Measurements from ENCODE around the gene AGO1.

Gene AGO1

DNA sequence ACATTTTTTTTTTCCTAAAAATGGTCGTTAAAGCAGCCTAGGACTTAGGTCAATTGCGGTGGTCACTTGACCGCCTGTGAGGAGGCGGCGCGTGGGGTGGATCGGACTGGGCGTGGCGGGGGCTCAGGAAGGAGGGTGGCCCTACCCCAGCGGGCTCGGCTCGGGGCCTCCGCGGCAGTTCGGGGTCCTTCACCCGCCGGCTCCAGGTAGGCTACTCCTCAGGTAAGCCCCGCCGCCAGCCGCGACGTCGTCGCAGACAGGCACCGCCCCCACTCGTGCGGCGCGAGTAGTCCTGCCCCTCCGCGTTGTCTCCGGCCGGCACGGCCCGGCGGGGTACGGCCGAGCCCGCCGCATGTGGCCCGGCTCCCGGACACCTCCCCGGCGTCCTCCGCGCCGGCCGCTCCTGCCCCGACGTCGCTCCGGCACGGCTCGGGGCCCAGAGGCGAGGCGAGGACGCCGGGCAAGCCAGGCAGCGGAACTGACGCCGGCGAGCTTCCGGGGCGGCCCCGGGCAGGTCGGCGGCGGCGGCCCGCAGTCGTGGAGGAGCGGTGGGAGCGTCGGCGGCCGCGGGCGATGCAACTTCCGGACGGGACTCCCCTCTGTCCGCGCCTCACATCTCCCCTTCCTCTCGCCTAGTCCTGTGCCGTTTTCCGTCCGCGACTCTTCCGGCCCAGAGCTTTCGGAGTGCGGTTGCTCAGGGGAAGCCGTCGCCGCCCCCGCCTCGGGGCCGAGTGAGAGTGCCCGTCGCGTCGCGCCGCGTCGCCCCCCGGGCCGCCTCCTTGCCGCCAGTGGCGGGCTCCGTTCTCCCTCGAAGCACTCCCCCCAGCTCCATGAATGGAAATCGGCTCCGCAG, 47.8 kb downstream of the AGO1 start, which contains the start of gene AGO3:
AGO3 (plus strand) TSS at position 513 of the 853 bp plus-strand sequence; CDS start at position 835, 322 bp downstream.
- H3K4me1 ChIP-seq (ENCODE audit: control insufficient read depth, insufficient read depth, low read length): peaks cover 10% of the 10 kb centered on the region
- peak within 1 kb of the TSS; percentile 84 for H3K4me3 ChIP-seq (ENCODE audit: low read length)
- peak within 1 kb of the TSS; percentile 94 for H3K9ac ChIP-seq (ENCODE audit: low read length)
- no peaks in the 10 kb centered on the region for H3K27me3 ChIP-seq (ENCODE audit: control insufficient read depth, insufficient read depth, low read length)
- no peaks in the 10 kb centered on the region for H3K9me3 ChIP-seq (ENCODE audit: control insufficient read depth, low read length)
- no peaks in the 10 kb centered on the region for H3K36me3 ChIP-seq (ENCODE audit: control insufficient read depth, insufficient read depth, low read length)

- Histone ChIP-seq H3K4me3 (ENCODE audit: low read length) (peak overlapping the region; percentile 84), H3K4me1 (ENCODE audit: control insufficient read depth, insufficient read depth, low read length) (peaks cover 10% of the 10 kb centered on the region), H3K27me3 (ENCODE audit: control insufficient read depth, insufficient read depth, low read length) (no peaks in the 10 kb centered on the region), H3K9ac (ENCODE audit: low read length) (peak overlapping the region; percentile 94), H3K9me3 (ENCODE audit: control insufficient read depth, low read length) (no peaks in the 10 kb centered on the region), H3K36me3 (ENCODE audit: control insufficient read depth, insufficient read depth, low read length) (no peaks in the 10 kb centered on the region)
These were observed 48.6 kb downstream of the AGO1 start for GRCh38 chr1:35931446-35932157.

- Histone ChIP-seq H3K36me3 (ENCODE audit: control insufficient read depth, insufficient read depth, low read length) (no peaks in the 10 kb centered on the region), H3K4me3 (ENCODE audit: low read length) (peak overlapping the region; percentile 84), H3K27me3 (ENCODE audit: control insufficient read depth, insufficient read depth, low read length) (no peaks in the 10 kb centered on the region), H3K9me3 (ENCODE audit: control insufficient read depth, low read length) (no peaks in the 10 kb centered on the region), H3K9ac (ENCODE audit: low read length) (peak overlapping the region; percentile 94), H3K4me1 (ENCODE audit: control insufficient read depth, insufficient read depth, low read length) (peaks cover 10% of the 10 kb centered on the region)
These were observed 49.2 kb downstream of the AGO1 start for GRCh38 chr1:35932158-35932636.

DNA sequence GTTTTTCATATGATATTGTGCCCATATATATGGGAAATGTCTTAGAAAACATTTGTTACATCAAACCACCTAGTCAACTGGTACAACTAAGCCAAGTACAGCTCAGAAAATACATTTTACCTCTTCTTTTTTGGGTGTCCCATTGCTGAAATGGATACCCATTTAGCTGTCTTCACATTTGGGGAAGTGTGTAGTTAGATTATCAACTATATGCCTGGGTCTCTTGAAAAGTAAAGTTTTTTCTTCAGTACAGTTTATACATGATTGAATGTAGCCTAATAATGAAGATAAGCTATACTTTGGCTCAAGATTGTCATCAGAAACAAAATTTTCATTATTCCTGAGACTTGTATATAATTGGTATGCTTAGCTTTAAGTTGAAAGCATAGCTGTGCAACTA, 49.9 kb downstream of the AGO1 start:
- Histone ChIP-seq H3K9me3 (ENCODE audit: control insufficient read depth, low read length) (no peaks in the 10 kb centered on the region), H3K4me1 (ENCODE audit: control insufficient read depth, insufficient read depth, low read length) (peaks cover 10% of the 10 kb centered on the region), H3K4me3 (ENCODE audit: low read length) (no peak overlapping the region), H3K36me3 (ENCODE audit: control insufficient read depth, insufficient read depth, low read length) (no peaks in the 10 kb centered on the region), H3K9ac (ENCODE audit: low read length) (no peak overlapping the region), H3K27me3 (ENCODE audit: control insufficient read depth, insufficient read depth, low read length) (no peaks in the 10 kb centered on the region)

- Histone ChIP-seq H3K9me3 (ENCODE audit: control insufficient read depth, low read length) (no peaks in the 10 kb centered on the region), H3K9ac (ENCODE audit: low read length) (no peak overlapping the region), H3K27me3 (ENCODE audit: control insufficient read depth, insufficient read depth, low read length) (no peaks in the 10 kb centered on the region), H3K4me1 (ENCODE audit: control insufficient read depth, insufficient read depth, low read length) (peaks cover 7% of the 10 kb centered on the region), H3K4me3 (ENCODE audit: low read length) (no peak overlapping the region), H3K36me3 (ENCODE audit: control insufficient read depth, insufficient read depth, low read length) (no peaks in the 10 kb centered on the region)
These were observed 52.7 kb downstream of the AGO1 start for GRCh38 chr1:35935442-35936388.

- Histone ChIP-seq H3K4me1 (ENCODE audit: control insufficient read depth, insufficient read depth, low read length) (peaks cover 5% of the 10 kb centered on the region), H3K4me3 (ENCODE audit: low read length) (no peak overlapping the region), H3K27me3 (ENCODE audit: control insufficient read depth, insufficient read depth, low read length) (no peaks in the 10 kb centered on the region), H3K9ac (ENCODE audit: low read length) (no peak overlapping the region), H3K36me3 (ENCODE audit: control insufficient read depth, insufficient read depth, low read length) (no peaks in the 10 kb centered on the region), H3K9me3 (ENCODE audit: control insufficient read depth, low read length) (no peaks in the 10 kb centered on the region)
These were observed 53.8 kb downstream of the AGO1 start for GRCh38 chr1:35936838-35937237.

GRCh38 chr1:35939484-35939883, 56.5 kb downstream of the AGO1 start:
- Histone ChIP-seq H3K36me3 (ENCODE audit: control insufficient read depth, insufficient read depth, low read length) (no peaks in the 10 kb centered on the region), H3K4me3 (ENCODE audit: low read length) (no peak overlapping the region), H3K27me3 (ENCODE audit: control insufficient read depth, insufficient read depth, low read length) (no peaks in the 10 kb centered on the region), H3K9me3 (ENCODE audit: control insufficient read depth, low read length) (no peaks in the 10 kb centered on the region), H3K4me1 (ENCODE audit: control insufficient read depth, insufficient read depth, low read length) (no peaks in the 10 kb centered on the region), H3K9ac (ENCODE audit: low read length) (no peak overlapping the region)

GRCh38 chr1:35945327-35945726, 62.3 kb downstream of the AGO1 start:
- H3K27me3 ChIP-seq (ENCODE audit: control insufficient read depth, insufficient read depth, low read length): no peaks in the 10 kb centered on the region
- H3K4me1 ChIP-seq (ENCODE audit: control insufficient read depth, insufficient read depth, low read length): no peaks in the 10 kb centered on the region
- H3K4me3 ChIP-seq (ENCODE audit: low read length): no peak overlapping the region
- no peak overlapping the region for H3K9ac ChIP-seq (ENCODE audit: low read length)
- H3K9me3 ChIP-seq (ENCODE audit: control insufficient read depth, low read length): no peaks in the 10 kb centered on the region
- H3K36me3 ChIP-seq (ENCODE audit: control insufficient read depth, insufficient read depth, low read length): no peaks in the 10 kb centered on the region

DNA sequence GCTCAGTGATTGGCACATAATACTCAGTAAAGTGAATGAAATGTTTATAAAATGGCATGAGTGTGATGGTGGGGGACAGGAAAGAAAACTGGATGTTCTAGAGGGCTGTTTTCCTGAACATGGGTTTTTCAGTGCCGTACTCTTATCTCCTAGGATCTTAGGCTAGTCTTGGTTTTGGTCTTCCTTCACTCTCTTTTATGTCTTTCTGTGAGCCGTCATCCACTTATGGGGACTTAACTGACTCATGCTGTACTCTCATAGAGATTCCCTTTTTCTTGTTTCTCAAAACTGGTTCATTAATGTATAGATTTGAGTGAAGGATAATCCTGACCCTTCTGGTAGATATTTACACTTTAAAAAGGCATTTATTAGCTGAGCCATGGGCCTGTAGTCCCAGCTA, 64.5 kb downstream of the AGO1 start:
- no peak overlapping the region for H3K9ac ChIP-seq (ENCODE audit: low read length)
- no peaks in the 10 kb centered on the region for H3K9me3 ChIP-seq (ENCODE audit: control insufficient read depth, low read length)
- H3K27me3 ChIP-seq (ENCODE audit: control insufficient read depth, insufficient read depth, low read length): no peaks in the 10 kb centered on the region
- no peaks in the 10 kb centered on the region for H3K36me3 ChIP-seq (ENCODE audit: control insufficient read depth, insufficient read depth, low read length)
- H3K4me3 ChIP-seq (ENCODE audit: low read length): no peak overlapping the region
- H3K4me1 ChIP-seq (ENCODE audit: control insufficient read depth, insufficient read depth, low read length): no peaks in the 10 kb centered on the region

DNA sequence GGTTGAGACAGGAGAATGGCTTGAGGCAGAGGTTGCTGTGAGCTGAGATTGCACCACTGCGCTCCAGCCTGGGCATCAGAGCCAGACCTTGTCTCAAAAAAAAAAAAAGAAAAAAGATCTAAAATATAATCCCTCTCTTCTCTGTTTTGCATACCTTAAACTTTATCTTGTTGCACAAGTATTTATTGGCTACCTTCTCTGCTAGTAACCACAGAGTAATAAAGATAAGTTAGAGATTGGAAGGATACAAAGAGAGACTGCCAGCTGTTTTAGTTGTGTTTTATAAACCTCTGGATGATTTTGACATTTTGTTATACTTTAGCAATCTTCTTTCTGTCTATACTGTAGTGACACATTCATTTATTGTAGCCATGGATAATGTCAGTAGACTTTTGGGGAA, 75.5 kb downstream of the AGO1 start:
- Histone ChIP-seq H3K36me3 (ENCODE audit: control insufficient read depth, insufficient read depth, low read length) (no peaks in the 10 kb centered on the region), H3K4me3 (ENCODE audit: low read length) (no peak overlapping the region), H3K9ac (ENCODE audit: low read length) (no peak overlapping the region), H3K27me3 (ENCODE audit: control insufficient read depth, insufficient read depth, low read length) (no peaks in the 10 kb centered on the region), H3K4me1 (ENCODE audit: control insufficient read depth, insufficient read depth, low read length) (no peaks in the 10 kb centered on the region), H3K9me3 (ENCODE audit: control insufficient read depth, low read length) (no peaks in the 10 kb centered on the region)

DNA sequence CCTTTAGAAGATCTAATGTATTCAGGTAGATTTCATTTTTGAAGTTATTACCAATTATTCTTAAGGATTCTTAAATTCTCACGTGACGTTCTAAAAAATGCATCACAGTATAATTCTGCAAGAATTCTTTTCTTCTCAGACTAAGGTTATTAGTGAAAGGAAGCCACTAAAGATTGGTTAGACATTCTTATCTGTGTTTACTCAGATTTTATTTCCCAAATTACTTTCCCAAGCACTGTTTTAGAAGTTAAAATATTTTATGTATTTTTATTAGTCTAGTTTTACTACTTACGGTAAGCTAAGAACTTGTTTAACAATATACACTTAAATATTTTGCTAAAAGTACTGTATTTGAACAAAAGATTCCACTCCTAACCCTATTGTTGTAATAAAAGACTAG, 76.3 kb downstream of the AGO1 start:
- Histone ChIP-seq H3K36me3 (ENCODE audit: control insufficient read depth, insufficient read depth, low read length) (no peaks in the 10 kb centered on the region), H3K4me1 (ENCODE audit: control insufficient read depth, insufficient read depth, low read length) (no peaks in the 10 kb centered on the region), H3K9ac (ENCODE audit: low read length) (no peak overlapping the region), H3K9me3 (ENCODE audit: control insufficient read depth, low read length) (no peaks in the 10 kb centered on the region), H3K4me3 (ENCODE audit: low read length) (no peak overlapping the region), H3K27me3 (ENCODE audit: control insufficient read depth, insufficient read depth, low read length) (no peaks in the 10 kb centered on the region)
